Activated T-helper 1 cell treated with Interleukin-2 at 50 U/mL for 16 hours (primary cell): ENCODE results near the gene ALOX12B.
"Not testable (repeated sequence)": the region's sequence is repeated elsewhere in the genome, so short reads cannot be mapped to it uniquely, and the experiment has no call there.

ENCODE experiments used
- DNase-seq: peaks from one replicate; pipeline ENCODE4 v3.0.0-alpha.2; 2020; ENCODE audit warnings: low read depth

ALOX12B gene

GRCh38 chr17:8044819-8045810 is 42.4 kb downstream of the ALOX12B start:
- DNase-seq: no peak

- no peak for DNase-seq
Measured at GRCh38 chr17:8041979-8042378, 45.5 kb downstream of the ALOX12B start.

- DNase-seq: no peak
Measured at GRCh38 chr17:8041249-8041928, 46.1 kb downstream of the ALOX12B start.

GRCh38 chr17:8039611-8040168 is 47.8 kb downstream of the ALOX12B start:
- no peak for DNase-seq

- DNase-seq: no peak
Measured at GRCh38 chr17:8038954-8039610, 48.4 kb downstream of the ALOX12B start, which contains the start of gene ALOX15B. TSS of gene ALOX15B (plus strand) at chr17:8039059. CDS start at chr17:8039156, 97 bp downstream.

- no peak for DNase-seq
Measured at GRCh38 chr17:8032442-8032841, 55.1 kb downstream of the ALOX12B start.

- DNase-seq: no peak
Measured at GRCh38 chr17:8031950-8032349, 55.6 kb downstream of the ALOX12B start.

GRCh38 chr17:8031261-8031661 is 56.3 kb downstream of the ALOX12B start:
- DNase-seq: no peak

- DNase-seq: no peak
Measured at GRCh38 chr17:8029121-8029520, 58.4 kb downstream of the ALOX12B start.

GRCh38 chr17:8025176-8025911 is 62.2 kb downstream of the ALOX12B start:
- no peak for DNase-seq

GRCh38 chr17:8024161-8024560 is 63.4 kb downstream of the ALOX12B start:
- DNase-seq: not testable (repeated sequence)
